GM21576 (cell line): ENCODE results near the gene C19orf12.
A peak's percentile ranks its signal among the peaks of the same experiment; 100 is the strongest.
"Not testable (repeated sequence)": the region's sequence is repeated elsewhere in the genome, so short reads cannot be mapped to it uniquely, and the experiment has no call there.

Source experiments
- ATAC-seq: cut with Tn5 transposase; IDR thresholded peaks from one replicate; pipeline ENCODE4 v1.9.1; 2021; ENCODE audit warnings: mild to moderate bottlenecking, moderate library complexity; ENCODE audit not compliant: unreplicated experiment

The C19orf12 gene

DNA sequence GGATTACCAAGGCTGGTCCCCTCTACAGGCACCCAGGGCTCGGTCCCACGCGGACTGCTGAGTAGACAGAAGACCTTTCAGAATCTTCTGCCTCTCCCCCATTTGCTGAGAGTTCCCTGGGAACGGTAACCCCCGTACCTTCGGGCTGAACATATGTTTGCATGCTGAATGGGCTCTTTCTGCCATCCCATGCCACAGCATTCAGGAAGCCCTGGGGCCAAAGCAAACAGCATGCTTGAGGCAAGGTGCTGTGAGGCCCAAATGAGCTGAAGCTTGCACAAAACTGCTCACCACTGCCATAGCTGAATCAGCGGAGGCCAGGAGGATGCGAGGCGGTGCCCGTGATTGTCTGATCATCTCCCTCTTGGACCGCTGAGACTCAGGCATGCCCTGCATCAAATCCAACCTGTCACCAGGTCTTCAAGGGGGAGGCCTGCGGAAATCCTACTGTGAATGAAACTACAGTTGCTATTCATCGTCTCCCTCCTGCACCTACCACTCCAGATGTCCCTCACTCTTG, 16.3 kb upstream of the C19orf12 start:
- ATAC-seq = no peak

DNA sequence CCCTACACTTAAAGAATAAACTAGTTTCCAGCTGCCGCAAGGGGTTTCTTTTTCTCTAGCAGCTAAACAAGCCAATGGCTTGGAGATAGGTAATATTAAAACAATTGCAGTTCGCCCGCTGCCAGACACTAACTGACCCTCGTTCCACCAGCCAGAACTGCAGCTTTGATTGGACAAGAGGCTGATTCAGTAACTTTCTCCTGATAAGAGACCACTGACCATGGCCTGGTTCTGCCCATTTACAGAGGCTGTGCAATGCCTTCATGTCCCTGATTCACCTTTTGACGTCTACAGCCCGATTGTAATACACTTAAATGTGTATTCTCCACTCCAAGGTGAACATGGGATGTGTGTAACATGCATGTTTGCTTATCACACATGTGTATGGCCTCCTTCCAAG, 12.8 kb upstream of the C19orf12 start:
- no peak for ATAC-seq

DNA sequence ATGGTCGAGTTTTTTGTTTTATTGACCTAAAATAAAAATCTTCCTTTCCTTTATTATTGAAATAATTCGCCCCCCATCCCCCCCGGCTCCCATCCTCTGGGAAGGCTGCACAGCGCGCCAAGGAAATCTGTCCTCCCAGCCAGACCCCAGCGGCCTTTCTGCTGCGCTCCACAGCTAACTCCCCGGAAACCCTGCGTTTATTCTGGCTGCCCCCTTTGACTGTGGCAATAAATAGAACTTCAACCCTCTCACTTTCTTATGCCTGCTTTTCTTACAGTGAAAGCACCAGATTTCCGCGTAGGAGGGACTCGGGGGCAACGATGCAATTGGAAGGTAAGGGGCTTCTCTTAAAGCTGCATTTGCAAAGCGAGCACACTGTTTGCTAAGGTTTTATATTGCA, 9.7 kb upstream of the C19orf12 start:
- no peak for ATAC-seq

DNA sequence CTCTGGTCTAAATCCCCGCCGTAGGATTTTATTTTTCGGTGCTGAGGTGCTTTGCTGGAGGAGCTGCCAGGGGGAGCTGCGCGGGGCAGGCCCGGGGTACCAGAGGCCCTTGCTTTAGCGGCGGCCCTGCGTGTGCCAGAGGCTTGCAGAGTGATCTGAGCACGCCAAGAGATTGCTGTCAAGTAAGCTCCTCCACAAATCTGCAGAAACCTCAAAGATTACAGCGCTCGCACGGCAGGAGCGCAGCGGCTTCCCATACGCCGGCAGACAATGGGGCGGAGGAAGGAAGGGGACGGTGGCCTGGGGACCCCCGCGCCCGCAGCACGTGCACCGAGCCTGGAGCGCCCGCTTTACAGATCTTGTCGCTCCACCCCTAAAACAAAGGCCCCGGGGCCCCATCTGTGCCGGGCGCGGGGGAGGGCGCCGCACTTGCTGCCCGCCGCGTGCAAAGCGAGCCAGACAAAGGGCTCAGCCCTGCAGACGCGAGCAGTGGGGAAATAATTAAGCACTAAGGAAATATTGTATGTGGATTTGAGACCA, 9.1 kb upstream of the C19orf12 start:
- ATAC-seq = no peak

DNA sequence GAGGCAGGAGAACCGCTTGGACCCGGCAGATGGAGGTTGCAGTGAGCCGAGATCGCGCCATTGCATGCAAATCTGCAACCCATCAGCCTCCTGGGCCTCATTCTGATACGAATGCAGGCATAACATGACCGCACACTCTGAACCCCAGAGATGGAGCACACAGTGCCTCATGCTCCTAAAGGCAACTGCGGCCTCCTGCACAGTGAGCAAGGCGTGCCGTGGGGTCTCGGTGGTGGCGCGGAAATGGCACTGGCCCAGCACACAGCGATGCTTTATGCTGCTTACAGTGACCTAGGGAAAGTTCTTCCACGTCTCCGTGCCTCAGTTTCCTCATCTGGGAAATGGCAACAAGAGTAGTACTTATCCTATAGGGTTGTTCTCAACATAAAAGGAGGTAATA, 2.0 kb upstream of the C19orf12 start:
- no peak for ATAC-seq

DNA sequence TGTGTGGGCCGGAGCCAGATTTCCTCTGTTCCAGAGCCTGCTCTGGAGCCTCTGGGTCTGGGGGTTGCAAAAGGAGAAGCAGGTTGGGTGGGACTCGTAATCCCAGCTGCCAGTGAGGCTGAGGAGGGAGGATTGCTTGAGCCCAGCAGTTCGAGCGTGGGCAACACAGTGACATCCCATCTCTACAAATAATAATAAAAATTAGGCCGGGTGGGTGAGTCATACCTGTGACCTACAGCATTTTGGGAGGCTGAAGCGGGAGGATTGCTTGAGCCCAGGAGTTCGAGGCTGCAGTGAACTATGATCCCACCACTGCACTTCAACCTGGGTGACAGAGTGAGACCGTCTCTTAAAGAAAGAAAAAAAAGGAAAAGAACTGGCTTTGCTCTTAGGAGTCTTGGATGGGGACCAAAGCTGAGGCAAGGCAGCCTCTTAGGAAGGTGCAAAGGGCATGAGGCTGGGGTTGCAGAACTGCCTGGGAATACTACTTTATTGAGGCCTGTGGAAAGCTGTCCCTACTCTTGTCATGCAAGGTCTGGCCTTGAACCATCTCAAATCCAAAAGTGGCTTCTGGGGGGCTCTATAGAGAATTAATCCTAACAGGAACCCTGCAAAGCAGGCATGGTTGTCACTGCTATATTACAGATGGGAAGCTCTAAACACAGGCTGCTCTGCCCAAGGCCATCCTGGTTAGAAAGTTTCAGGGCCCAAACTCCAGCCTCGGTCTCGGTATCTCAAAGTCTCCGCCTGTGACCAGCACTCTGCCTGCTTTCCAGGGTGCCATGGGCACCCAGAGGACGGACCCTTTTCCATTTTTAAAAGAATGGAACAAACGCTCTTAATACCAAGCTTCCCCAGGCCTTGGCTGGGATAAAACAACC, 880 bp upstream of the C19orf12 start:
- ATAC-seq = peak; percentile 8

DNA sequence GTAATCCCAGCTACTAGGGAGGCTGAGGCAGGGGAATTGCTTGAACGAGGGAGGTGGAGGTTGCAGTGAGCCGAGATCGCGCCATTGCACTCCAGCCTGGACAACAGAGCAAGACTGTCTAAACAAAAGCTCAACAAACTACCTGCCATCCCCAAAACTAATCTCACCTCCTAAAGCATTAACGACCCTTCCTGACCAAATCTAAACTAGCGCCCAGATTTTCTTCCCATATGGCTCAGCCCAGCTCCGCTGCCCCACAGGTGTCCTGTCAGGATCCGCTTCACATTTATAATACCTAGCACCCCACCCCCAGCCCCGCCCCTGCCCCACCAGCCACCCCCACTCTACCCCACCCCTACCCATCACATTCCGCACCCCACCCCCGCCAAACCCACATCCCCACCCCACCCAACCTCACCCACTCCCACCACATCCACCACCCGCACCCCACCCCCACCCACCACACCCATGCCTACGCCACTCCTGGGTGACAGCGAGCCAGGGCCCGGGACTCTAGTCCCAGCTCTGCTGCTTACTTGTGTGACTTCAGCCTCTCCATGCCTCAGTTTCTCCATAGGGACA, 599 bp downstream of the C19orf12 start:
- peak; percentile 11 for ATAC-seq

DNA sequence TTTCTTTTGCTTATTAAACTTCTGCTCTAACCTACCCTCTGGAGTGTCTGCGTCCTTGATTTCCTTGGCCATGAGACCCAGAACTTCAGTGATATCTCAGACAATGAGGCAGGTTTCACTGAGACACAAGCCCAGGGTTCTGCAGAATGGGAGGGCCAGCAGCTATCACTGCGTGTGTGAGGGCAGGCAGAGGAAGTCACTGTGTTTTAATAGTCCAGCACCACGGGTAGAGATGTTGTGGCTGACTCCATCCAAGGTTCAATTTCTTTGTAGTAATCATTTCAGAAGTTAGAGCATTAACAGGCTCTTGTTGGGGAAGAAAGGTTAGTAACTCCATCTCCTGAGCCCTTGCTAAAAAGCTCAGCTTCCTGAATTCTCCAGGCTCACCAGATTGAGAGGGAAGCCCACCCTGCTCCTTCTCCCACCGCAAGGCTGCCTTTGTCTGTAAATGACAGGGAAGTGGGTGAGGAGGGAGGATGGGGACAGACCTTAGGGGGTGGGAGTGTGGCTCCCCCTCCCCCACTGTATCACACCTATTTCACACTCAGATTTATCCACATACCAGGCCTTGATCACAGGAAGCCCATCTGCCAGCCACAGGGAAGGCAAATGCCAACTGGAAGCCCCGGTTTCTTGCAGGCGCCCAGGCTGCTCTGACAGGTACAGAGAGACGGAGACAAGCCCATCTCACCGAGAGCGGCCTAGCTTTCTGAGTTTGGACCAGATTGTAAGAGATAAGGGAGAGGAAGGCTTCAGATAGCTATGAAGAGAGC, 2.1 kb downstream of the C19orf12 start:
- ATAC-seq = no peak

DNA sequence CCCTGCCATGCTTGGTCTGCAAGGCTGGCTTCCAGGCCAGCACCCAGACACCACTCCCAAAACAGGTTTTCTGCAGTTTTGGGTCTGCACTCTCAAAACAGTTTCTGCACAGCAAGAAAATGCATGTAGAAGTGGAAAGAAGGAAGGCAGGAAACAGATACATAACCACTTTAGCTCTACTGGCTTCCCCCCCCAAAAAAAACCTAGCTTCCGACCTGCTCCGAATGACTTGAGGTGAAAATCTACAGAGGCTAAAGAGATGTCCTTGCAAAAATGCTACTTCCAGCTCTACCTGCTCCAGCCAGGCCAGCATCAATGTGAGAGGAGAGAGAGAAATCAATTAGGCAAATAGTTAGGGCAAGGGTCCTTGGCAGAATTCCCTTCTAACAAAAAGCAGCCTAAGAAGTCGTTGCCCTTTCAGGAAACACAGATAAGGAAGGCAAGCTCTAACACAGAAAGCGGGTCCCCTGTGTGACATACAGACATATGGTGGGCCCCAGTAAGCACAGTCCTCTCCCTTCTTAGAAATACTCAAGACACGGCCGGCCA, 3.4 kb downstream of the C19orf12 start:
- ATAC-seq = no peak

DNA sequence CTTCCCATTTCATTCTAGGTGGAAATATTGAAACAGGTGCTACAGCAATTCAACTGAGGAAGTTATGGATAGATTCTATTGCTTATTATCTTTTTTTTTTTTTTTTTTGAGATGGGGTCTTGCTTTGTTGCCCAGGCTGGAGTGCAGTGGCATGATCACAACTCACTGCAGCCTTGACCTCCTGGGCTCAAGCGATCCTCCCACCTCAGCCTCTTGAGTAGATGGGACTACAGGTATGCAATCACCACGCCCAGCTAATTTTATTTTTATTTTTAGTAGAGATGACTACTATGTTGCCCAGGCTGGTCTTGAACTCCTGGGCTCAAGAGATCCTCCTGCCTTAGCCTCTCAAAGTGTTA, 5.6 kb downstream of the C19orf12 start:
- ATAC-seq = not testable (repeated sequence)

DNA sequence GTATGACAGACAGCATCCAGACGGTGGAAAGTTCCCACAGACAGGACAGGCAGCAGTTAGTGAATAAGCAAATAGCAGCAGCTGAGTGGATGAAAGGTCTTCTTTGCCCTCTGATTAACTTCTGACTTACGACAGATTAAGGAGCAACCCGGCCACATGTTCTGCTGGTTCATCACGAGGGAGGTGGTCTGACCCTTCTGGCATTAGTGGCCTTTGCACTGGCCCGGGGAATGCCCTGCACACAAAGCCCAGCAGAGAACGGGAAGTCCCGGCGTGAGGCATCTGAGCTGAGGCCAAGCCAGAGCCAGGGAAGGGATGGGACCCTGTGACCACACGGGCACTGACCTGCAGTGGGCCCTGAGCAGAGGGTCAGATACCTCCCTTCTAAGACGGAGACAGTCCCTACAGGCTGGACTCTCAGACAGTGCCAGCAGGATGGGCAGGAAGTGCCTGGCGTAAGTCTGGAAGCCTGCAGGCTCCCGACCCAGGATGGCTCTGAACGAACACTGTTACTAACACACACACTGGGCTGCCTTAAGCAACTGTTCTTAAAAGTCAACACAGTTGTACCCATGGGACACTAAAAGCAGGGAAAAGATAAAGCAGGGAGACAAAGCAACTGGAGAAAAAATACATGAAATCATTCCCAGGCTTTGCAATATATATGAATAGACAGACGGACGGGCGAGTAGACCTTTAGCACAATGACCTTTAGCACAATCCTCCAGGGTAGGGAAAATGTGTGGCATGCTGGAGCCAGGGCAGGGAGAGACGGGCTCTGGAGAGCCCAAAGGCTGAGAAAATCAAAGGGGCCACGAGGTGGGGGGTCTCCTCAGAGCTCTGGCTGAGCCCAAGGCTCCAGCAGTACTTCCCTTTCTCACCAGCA, 6.3 kb downstream of the C19orf12 start:
- ATAC-seq = no peak

DNA sequence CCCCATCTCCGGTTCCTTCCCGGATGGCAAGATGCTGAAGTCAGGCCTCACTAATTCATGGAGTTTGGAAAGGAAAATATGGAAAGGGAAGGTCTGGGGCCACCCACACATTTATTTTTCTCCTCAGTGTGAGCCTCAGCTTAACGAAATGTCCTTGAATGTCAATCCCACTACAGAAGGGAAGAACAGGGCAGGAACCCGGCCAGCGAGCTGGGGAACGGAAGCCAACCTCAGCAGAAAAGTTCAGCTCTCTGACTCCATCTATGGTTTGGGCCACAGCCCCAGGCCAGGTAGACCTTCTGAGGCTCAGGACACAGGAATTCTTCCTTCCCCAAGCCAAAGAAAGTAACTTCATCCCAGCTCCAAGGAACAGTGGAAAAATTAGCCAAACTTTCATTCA, 8.4 kb downstream of the C19orf12 start:
- ATAC-seq = no peak

DNA sequence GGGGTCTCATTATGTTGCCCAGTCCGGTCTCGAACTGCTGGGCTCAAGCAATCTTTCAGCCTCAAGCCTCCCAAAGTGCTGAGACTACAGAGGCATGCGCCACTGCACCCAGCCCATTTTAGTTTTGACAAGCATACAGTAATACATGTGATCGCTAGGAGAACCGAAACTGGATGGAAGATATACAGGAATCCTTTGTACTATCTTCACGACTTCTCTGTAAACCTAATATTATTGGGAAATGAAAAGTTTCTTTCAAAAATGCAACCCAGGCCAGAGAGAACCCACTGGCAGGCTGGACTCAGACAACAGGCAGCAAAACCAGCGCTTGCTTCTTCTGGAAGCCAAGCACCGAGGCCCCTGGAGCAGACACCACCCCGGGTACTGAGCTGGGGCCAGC, 9.4 kb downstream of the C19orf12 start:
- no peak for ATAC-seq

DNA sequence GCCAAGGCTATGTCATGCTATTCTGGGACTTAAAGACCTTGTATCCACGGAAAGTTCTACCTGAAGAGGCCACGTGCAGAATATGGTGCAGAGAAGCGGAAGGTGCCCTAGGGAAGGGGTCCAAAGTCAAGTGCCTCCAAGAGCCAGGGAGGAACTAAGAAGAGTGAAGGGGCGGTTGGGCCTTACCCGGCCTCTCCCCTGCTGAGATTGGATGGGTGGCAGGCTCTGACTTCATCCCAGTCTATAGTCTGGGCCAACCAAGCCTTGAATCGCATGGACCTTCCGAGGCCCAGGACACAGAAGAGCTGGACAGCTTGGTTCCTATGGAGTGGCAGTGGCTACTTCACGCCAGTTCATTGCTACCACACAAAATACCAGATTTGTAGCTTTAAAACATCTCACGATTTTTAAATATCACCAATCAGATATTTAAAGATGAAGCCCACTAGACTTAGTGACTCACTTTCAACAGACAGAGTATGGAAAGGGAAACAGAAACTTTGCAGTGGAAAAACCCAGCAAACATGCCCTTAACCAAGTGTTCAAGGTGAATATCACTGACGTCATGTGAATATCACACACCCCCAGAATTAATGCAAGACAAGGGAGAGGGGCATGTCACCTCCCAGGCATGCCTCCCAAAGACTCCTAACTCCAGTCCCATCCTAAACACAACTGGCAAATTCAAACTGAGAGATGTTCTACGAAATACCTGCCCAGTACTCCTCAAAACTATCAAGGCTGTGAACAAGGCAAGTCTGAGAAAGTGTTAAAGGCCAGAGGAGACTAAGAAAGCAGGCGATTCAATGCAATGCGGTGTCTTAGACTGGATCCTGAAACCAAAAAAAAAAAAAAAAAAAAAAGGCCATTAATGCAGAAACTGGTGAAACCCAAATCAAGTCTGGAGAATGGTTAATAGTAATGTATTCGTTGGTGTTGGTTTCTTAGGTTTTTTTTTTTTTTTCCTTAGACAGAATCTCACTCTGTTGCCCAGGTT, 10.2 kb downstream of the C19orf12 start:
- no peak for ATAC-seq

DNA sequence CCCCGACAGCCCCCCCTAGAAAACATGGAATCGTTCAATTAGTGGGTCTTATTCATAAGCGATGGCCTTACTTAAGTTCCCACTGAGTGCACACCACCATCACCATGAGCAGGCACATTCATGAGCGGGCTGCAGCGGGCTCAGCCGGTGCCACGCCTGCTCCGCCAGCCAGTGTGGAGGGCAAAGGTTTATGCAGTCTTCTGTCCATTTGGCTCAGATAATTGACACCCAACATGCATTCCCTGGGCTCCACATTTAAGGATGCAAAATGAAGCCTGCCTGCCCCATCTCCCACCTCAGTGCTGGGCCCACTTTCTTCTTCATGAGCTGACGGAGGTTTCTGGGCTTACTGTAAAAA, 12.1 kb downstream of the C19orf12 start:
- no peak for ATAC-seq

DNA sequence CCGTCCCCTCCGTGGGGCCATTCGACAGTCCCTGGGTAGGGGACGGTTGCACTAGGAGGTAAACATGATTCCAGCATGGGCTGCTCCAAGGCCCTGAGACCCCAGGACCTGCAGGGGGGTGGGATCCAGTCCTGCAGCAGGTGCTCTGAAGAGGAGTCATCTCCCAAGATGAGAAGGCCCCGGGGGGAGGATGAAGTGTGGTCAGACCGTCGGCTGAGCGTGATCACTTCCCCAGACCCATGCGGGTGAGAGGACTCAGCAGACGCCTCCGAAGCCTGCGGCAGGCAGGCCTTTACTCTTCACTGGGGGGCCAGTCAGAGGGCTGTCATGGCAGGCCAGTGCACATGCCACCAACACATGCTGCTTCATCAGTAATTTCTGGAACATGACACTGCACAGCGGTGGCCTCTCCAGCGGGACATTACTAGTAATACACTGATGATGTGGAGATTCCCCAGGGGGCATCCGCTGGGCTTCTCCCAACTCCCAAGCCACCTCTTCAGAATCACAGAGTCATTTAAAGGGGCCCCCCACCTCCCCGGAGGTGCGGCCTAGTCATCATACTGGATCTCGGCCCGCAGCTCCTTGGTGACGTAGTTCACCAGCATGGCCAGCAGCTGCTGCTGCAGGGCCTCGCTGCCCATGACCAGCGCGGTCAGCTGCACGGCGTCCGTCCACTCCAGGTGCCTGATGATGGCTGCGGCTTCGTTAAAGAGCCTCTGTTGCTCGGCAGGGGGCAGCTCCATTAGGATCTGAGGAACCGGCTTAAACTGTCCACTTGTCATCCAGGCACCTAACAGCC, 12.7 kb downstream of the C19orf12 start:
- ATAC-seq = no peak

DNA sequence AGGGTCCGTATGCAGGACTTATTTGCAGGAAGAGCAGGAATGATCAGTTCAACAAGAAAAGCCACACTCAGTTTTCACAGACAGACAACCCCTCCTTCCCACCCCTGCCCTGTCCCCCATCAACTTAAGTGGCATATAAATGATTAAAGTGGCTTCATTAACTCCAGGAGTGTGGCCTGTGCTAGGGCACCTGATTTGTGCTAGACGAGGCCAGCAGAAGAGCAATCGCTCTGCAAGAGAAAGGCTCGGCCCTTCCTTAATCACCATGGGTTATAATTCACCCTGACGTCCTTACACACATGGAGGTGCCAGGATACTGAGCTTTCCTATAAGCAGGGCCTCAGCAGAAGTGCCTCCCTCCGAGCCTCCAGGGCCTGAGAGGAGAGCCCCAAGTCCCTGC, 14.6 kb downstream of the C19orf12 start:
- ATAC-seq = no peak

DNA sequence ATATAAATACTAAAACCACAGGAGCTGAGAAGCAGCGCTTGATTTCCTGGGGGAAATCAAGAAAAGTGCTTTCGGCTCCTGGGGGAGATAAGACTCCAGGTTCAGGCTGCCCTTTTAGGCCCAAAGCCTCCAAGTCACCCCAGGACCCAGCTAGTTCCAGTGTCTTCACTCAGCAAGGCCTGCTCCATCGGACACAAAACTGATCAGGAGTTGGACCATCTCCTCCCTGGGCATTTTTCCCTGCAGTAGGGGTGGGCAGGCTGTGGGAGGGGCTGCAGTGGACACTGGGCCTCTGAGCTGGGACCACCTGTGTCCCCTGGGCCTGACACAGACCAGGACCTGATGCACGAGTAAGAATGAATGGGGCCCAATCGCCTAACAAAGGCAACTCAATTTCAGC, 15.2 kb downstream of the C19orf12 start:
- ATAC-seq = no peak
